Measurements from ENCODE around the gene ZNF337. TPM values are rescaled to one million over a fixed set of nuclear protein-coding genes. Genes with fewer than 3 reads are reported as not detected.

Gene ZNF337
- total and polyA plus RNA-seq, 10 of the 15 experiments (the other 5 are each of a cell fraction or from before 2014, with no cell fraction given) = 0.60 to 16.8 (median 9.1) TPM

DNA sequence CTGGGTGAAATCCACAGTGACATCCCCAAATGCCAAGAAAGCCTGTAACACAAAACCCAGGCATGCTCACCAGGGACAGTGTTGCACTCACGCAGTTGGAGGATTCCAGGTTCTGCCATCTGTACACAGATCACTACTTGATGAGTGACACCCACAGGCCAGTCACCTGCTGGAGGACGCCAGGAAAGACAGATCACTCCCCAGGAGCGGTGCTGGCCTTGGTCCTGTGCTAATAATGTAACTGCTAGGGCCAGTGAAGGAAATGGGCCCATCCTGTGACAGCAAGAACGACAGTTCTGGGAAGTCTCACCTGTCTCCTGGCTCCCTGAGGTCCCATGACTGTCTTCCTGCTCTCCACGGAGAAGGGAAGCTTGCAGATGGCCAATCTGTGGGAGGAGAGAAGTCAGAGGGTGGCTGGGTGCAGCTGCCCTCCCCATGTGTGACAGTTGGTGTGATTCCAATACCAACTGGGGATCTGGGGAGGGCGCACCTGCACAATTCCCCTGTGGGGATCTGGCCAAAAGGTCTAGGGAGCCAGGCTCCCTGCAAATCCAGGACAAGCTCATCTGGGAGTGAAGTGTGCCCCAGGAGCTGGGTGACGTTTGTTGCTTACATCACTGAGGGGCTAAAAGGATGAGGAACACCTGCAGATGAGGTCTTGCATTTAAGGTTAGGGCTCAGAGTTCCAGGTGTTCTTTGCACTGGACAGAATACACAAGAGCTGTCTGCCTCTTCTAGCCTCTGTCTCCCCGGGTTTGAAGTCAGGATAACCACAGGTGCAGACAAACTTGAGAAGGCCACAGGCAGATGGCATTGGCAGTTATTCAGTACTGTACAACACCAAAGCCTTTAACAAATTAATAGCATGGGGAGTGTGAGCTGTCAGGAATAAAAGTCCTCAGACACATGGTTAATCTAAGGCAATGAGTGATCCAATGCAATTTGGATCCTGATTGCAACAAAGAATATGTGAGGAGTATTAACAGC, 10.3 kb downstream of the ZNF337 start:
- ChIA-PET RAD21 (ENCODE audit: unreplicated experiment) (no interaction called here), CTCF (no interaction called here), SMC1A (ENCODE audit: uncharacterized antibody, unreplicated experiment) (no interaction called here), POLR2A (no interaction called here)
- peak; percentile 20; the same call in 1 of the 2 replicates for TF ChIP-seq REST (IDR thresholded peaks at IDR 0.05; ENCODE audit: low read depth, low read length)
- no peak for TF ChIP-seq FOXK2 (IDR thresholded peaks at IDR 0.05)
- no peak overlapping the region for H3K4me2 ChIP-seq (ENCODE audit: control insufficient read depth, insufficient read depth)
- no peak overlapping the region for H3K27ac ChIP-seq (ENCODE audit: control insufficient read depth, insufficient read depth)
- intact Hi-C loops (cut with micrococcal nuclease; ENCODE audit: unreplicated experiment) (no loop called here), in situ Hi-C loops (cut with MboI) (no loop called here)
- ATAC-seq (peak; percentile 36), DNase-seq (ENCODE audit: low read depth, low spot score) (no peak), FAIRE-seq (peak; percentile 31)
- no peaks in the 10 kb centered on the region for H3K79me2 ChIP-seq (ENCODE audit: control insufficient read depth, insufficient read depth, low read length)
- no peak overlapping the region for H2AFZ ChIP-seq (ENCODE audit: control insufficient read depth, low read depth, low read length)
- H3K9ac ChIP-seq (ENCODE audit: control insufficient read depth, insufficient read depth, low read length) = no peak overlapping the region; the same call in 1 of the 2 replicates
- BruUV-seq (replicated peaks) = no TSS peak
- WGBS (ENCODE audit: insufficient coverage, insufficient replicate concordance, low lambda C conversion rate, missing lambda C conversion rate) = 51% methylated on average over 8 of the region's 8 CpGs
- peaks cover 7% of the 10 kb centered on the region for H3K4me1 ChIP-seq (ENCODE audit: control insufficient read depth, insufficient read depth, low read length)
- H3K27me3 ChIP-seq (replicated peaks in 1 of 2; ENCODE audit: control insufficient read depth in 2 of 2, insufficient read depth in 2 of 2, low read length in 1 of 2) = no peaks in the 10 kb centered on the region
- no peaks in the 10 kb centered on the region; the same call in 2 of the 3 replicates for H3K9me3 ChIP-seq (replicated peaks; ENCODE audit: control insufficient read depth, insufficient read depth, low read length)
- no peak overlapping the region for H3K4me3 ChIP-seq
- H3K36me3 ChIP-seq (ENCODE audit: control insufficient read depth in 2 of 2, insufficient read depth in 2 of 2, low read length in 1 of 2) = peaks cover 0 to under 1% of the 10 kb centered on the region in 2 experiments; a peak in 2 of 4 replicates
- H4K20me1 ChIP-seq (ENCODE audit: control insufficient read depth, insufficient read depth) = no peaks in the 10 kb centered on the region
